Prostate gland (tissue), 2 donors: ENCODE measurements around the gene NEMP2.

Source experiments
- CTCF ChIP-seq, 4 experiments: fragments of 200-600 bp in 2 of 4; fragments of 450-650 bp in 2 of 4; sonication (generic) in 2 of 4; IDR thresholded peaks; 1 replicate in 3 of 4; 2 replicates in 1 of 4; pipeline ENCODE4 v1.5.1; 2016 to 2019; ENCODE audit warnings: antibody characterized with exemption in 4 of 4, mild to moderate bottlenecking in 2 of 4, moderate library complexity in 2 of 4
- POLR2A ChIP-seq: fragments of 450-650 bp; IDR thresholded peaks from one replicate; pipeline ENCODE4 v1.6.1; 2016; ENCODE audit warnings: antibody characterized with exemption, mild to moderate bottlenecking
- POLR2AphosphoS5 ChIP-seq: sonication (generic); formaldehyde crosslinking; IDR thresholded peaks from one replicate; pipeline ENCODE4 v1.6.1; 2017; ENCODE audit warnings: antibody characterized with exemption

- TF ChIP-seq CTCF (IDR thresholded peaks at IDR 0.05) (no peak), POLR2A (no peak), POLR2AphosphoS5 (no peak)
Observed at GRCh38 chr2:190489475-190489874, 45.0 kb downstream of the NEMP2 start.
